ENCODE results near the gene BFSP1. TPM values are rescaled to one million over a fixed set of nuclear protein-coding genes. Genes with fewer than 3 reads are reported as not detected.

BFSP1 gene
- total and polyA plus RNA-seq, 2 of the 8 experiments (the other 6 are each of a cell fraction or from before 2014, with no cell fraction given): 1.5 to 2.5 TPM

GRCh38 chr20:17510548-17510947 is 20.6 kb downstream of the BFSP1 start:
- no peak overlapping the region for H2BK20ac ChIP-seq (ENCODE audit: low read length)
- H3K4me1 ChIP-seq (replicated peaks in 1 of 4; ENCODE audit: control insufficient read depth in 3 of 4, insufficient read depth in 4 of 4, low read length in 3 of 4): peaks cover 0 to 2% (median under 1%) of the 10 kb centered on the region in 4 experiments; a peak in 4 of 7 replicates
- H2BK12ac ChIP-seq (ENCODE audit: low read depth, low read length): no peak overlapping the region
- H3K56ac ChIP-seq (replicated peaks; ENCODE audit: insufficient read length, low read depth, low read length): no peak overlapping the region
- FAIRE-seq (no peak), DNase-seq (ENCODE audit: low read depth in 1 of 2, low spot score in 2 of 2) (no peak)
- no peak overlapping the region for H2BK5ac ChIP-seq (ENCODE audit: low read depth, low read length)
- no peak overlapping the region for H2BK120ac ChIP-seq (replicated peaks; ENCODE audit: low read depth, low read length)
- no peak overlapping the region for H3K4me2 ChIP-seq (ENCODE audit: insufficient read depth in 1 of 2, low read depth in 2 of 2, low read length in 2 of 2)
- no peaks in the 10 kb centered on the region for H4K20me1 ChIP-seq (replicated peaks in 1 of 2; ENCODE audit: control insufficient read depth in 1 of 2, insufficient read depth in 2 of 2, low read length in 2 of 2)
- H2AFZ ChIP-seq (ENCODE audit: low read length): no peak overlapping the region
- POLR2A ChIA-PET (ENCODE audit: partially characterized antibody): no interaction called here
- no peak overlapping the region for H3K14ac ChIP-seq (ENCODE audit: insufficient read length)
- H2BK15ac ChIP-seq (ENCODE audit: low read length): no peak overlapping the region
- H4K8ac ChIP-seq (ENCODE audit: extremely low read depth, insufficient read depth, low read length): no peak overlapping the region
- H3K23ac ChIP-seq (ENCODE audit: insufficient read length): no peak overlapping the region
- no peak overlapping the region for H4K91ac ChIP-seq (replicated peaks; ENCODE audit: insufficient read length, low read length)
- no peak overlapping the region for H4K5ac ChIP-seq (ENCODE audit: insufficient read length, low read depth, low read length)
- TF ChIP-seq FOSL1 (IDR thresholded peaks at IDR 0.05; ENCODE audit: insufficient read depth, low read depth, low read length): no peak
- TF ChIP-seq RFX5 (IDR thresholded peaks at IDR 0.05; ENCODE audit: borderline replicate concordance, low read depth, low read length): no peak
- TF ChIP-seq KDM4A (IDR thresholded peaks at IDR 0.05; ENCODE audit: low read depth, low read length, severe bottlenecking): no peak
- H3K4ac ChIP-seq (replicated peaks; ENCODE audit: insufficient read length, low read depth, low read length): no peak overlapping the region
- no peaks in the 10 kb centered on the region for H3K79me2 ChIP-seq (ENCODE audit: control insufficient read depth in 1 of 2, insufficient read depth in 2 of 2, low read length in 2 of 2)
- H3K23me2 ChIP-seq (ENCODE audit: low read depth, low read length): no peaks in the 10 kb centered on the region; the same call in 1 of the 2 replicates
- no peak overlapping the region for H3K18ac ChIP-seq (ENCODE audit: extremely low read depth, low read length)
- H3K9ac ChIP-seq (replicated peaks in 1 of 4; ENCODE audit: extremely low read depth in 1 of 4, low read depth in 3 of 4, low read length in 3 of 4): no peak overlapping the region
- no peak overlapping the region for H3K4me3 ChIP-seq (ENCODE audit: extremely low read depth in 1 of 4, insufficient read depth in 2 of 4, low read depth in 3 of 4, low read length in 4 of 4)
- CTCF ChIA-PET (ENCODE audit: partially characterized antibody): interaction anchor here (1.0 to 4.5 kb wide), 5 partner anchors 21 to 170 kb away, joined by 3 to 37 read pairs (median 4); partner anchors contain the start of gene BFSP1
- H2AK5ac ChIP-seq (ENCODE audit: low read depth, low read length): no peak overlapping the region
- no peak overlapping the region for H3K27ac ChIP-seq (ENCODE audit: low read depth, low read length)
- no peaks in the 10 kb centered on the region for H3K79me1 ChIP-seq (ENCODE audit: low read depth, low read length)
- peaks cover 0 to 4% (median 1%) of the 10 kb centered on the region in 4 experiments; a peak in 3 of 7 replicates for H3K27me3 ChIP-seq (replicated peaks in 1 of 4; ENCODE audit: control insufficient read depth in 3 of 4, extremely low read depth in 1 of 4, insufficient read depth in 3 of 4, low read length in 3 of 4)
- no peaks in the 10 kb centered on the region for H3K36me3 ChIP-seq (ENCODE audit: control insufficient read depth in 2 of 4, insufficient read depth in 4 of 4, low read length in 3 of 4)
- 89% methylated on average over 4 of the region's 4 CpGs; no CpG with 5 or more reads in 1 of the 2 experiments for WGBS, 2 experiments (ENCODE audit: extremely low coverage in 1 of 2, insufficient coverage in 1 of 2, insufficient read length in 1 of 2, insufficient replicate concordance in 2 of 2, low coverage in 1 of 2, low lambda C conversion rate in 2 of 2, missing lambda C conversion rate in 1 of 2)
- no peaks in the 10 kb centered on the region for H3K9me3 ChIP-seq (ENCODE audit: insufficient read depth in 2 of 2, low read depth in 1 of 2, low read length in 1 of 2)
